Choroid plexus epithelial cell (primary cell): Measurements from ENCODE around the gene NPAS2.

Source experiments
- DNase-seq: peaks from one replicate; pipeline ENCODE4 v3.0.0-alpha.2; 2010; ENCODE audit warnings: low read depth
- H3K4me3 ChIP-seq: 2 replicates; pipeline ENCODE4 v1.5.1; 2011; ENCODE audit warnings: low read depth, mild to moderate bottlenecking, control low read depth, low read length, moderate library complexity
- TF ChIP-seq, protein P1 (sequence below): conservative IDR thresholded peaks from 2 replicates; pipeline ENCODE4 v1.5.1; 2011; ENCODE audit warnings: low read depth, mild to moderate bottlenecking, control low read depth, inconsistent platforms, low read length, moderate library complexity

The NPAS2 gene

DNA sequence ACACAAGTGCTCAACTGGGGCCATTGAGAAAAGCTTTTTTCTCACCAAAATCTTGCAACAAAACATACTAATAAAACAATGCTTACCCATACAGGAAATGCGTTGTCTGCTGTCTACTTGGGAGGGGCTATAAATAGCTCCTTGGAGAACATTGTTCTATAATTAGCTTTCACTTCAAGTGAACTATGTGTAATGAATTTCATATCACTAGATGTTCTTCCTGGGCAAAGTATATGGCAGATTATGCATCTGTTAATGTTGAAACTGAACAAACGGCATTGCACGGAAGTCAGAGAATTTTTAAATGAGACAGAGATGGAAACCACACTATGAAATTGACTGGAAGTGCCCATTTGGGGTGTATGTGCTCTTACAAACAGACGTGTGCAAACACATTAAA, 6.4 kb upstream of the NPAS2 start:
- TF ChIP-seq, protein P1, sequence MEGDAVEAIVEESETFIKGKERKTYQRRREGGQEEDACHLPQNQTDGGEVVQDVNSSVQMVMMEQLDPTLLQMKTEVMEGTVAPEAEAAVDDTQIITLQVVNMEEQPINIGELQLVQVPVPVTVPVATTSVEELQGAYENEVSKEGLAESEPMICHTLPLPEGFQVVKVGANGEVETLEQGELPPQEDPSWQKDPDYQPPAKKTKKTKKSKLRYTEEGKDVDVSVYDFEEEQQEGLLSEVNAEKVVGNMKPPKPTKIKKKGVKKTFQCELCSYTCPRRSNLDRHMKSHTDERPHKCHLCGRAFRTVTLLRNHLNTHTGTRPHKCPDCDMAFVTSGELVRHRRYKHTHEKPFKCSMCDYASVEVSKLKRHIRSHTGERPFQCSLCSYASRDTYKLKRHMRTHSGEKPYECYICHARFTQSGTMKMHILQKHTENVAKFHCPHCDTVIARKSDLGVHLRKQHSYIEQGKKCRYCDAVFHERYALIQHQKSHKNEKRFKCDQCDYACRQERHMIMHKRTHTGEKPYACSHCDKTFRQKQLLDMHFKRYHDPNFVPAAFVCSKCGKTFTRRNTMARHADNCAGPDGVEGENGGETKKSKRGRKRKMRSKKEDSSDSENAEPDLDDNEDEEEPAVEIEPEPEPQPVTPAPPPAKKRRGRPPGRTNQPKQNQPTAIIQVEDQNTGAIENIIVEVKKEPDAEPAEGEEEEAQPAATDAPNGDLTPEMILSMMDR, result no peak
- peak; percentile 78 for DNase-seq
- no peak overlapping the region for H3K4me3 ChIP-seq

DNA sequence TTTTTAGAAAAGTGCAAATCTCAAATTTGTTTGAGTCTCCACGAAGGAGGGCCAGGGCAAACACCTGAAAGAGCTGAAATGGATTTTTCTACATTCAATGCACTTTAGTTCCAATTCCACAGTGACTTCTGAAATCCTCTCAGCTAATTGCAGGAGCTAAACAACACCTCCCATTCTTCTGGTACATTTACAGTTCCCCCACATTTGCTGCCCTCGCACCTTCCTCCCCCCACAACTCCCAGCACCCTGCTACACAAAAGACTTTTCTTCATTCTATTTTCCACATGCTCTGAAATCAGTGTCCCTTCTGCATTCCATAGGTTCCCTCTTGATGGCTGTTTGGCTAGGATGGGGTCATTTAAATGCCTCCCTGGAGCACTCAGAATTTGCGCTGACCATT, 5.9 kb upstream of the NPAS2 start:
- TF ChIP-seq, protein P1, result no peak

DNA sequence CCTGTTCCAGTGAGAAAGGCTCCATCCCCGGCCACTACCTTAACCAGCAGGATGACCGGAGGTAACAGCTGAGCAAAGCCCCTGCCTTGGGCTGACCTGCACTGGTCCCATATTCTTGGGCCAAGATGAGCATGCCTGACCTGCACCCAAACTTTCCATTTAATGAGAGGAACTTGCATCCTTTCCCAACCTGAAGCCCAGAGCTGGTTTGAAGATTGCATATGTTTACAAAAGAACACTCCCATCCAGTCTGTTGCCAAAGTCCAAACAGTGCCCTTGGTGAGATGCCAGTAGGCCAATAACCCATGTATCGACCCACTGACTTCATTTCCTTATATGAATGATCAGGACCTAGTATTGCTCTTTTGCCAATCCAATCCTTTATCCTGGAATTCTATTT, 5.5 kb upstream of the NPAS2 start:
- TF ChIP-seq, protein P1, result no peak
- no peak for DNase-seq
- H3K4me3 ChIP-seq, result no peak overlapping the region

More for the DNA sequence above, 5.9 kb upstream of the NPAS2 start:
- H3K4me3 ChIP-seq, result no peak overlapping the region
- no peak for DNase-seq

DNA sequence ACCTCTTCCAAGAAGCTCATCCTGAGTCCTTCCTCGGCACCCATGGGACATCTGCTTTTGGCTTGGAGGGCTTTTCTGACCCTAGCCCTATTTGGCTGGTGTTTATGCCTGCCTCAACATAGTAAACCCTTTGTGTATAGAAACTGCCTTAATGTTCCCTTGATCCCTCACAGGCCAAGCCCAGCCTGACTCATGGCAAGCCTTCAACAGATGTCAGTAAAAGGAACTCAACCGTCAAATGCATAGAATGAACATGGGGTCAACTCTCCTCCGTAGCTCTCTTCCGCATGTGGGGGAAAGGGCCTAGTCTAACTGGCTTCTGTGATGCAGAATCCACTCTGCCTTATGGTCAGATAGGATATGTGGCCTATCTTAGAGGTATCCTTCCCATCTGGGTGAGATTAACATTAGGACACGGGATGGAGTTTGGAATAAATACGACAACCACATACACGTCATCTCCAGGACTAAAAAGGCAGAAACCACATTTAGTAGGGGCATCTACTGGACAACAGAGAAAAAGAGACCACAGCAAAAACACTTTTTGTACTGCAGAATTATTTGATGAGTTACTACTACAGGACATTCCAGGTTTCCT, 2.5 kb upstream of the NPAS2 start:
- H3K4me3 ChIP-seq, result no peak overlapping the region
- no peak for DNase-seq
- TF ChIP-seq, protein P1, result no peak

DNA sequence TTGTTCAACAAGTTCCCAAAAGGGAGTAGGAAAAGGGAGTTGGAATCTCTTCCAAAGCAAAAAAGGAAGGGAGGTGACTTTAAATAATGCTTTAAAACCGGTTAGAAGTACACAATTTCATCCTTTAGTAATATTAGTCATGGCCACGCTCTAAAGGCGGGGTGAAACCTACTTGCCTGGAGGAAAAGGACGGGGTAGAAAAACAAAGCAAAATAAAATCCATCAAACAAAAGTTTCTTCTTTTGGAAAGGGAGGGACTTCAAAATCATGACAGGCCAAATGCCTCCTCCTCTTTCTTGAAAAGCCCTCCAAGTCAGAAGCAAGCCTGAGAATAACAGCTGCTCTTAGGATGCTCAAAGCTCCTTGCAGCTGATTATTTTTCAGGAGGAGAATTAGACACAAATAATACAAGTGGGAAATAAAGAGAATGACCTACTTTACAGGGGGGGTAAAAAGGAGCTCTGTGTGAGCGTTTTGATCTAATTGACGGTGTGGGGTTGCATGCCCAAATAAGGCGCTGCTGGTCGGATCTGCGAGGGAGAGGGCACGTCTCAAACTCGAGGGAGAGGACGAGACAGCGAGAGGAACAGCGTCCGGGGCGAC, 1.8 kb upstream of the NPAS2 start:
- TF ChIP-seq, protein P1, result no peak
- H3K4me3 ChIP-seq, result peak overlapping the region; percentile 77
- peak; percentile 67 for DNase-seq

DNA sequence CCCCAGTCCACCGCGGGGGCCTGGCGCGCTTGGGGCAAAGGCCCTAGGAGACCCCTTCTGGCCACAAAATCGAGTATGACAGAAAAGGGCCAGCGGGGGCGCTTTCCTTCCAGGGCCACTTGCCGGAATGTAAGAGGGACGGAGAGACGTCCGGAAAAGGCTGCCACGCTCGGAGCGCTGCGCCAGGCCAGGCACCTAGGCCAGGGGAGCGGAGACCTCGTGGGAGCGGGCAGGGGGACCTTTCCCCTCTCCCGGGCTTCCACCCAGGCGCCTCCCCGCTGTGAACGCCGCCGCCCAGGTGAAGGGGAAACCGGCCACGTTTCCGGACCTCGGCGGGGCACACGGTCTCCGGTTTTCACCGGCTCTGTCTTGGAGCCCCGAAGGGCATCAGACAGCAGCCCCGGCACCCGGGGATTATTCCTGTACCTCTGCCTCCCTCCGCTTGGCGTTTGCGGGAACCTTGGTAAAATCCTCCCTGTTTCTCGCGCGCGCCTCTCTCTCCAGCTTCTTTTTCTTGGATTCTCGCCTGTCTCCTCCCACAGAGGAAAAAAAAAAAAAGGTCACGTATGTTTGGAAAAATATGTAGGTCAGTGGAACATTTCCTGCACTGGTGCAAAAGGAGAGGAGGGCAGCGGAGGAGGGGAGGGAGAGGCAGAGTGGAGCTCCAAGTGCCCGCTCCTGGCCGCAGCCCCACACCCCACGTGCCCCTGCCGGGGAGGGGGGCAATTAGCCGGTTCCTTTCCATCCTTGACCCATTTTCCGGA, 1.2 kb upstream of the NPAS2 start:
- peak; percentile 81 for DNase-seq
- TF ChIP-seq, protein P1, result peak; percentile 41
- H3K4me3 ChIP-seq, result peak overlapping the region; percentile 77
